Measurements from ENCODE around the gene TEX22. TPM values are rescaled to one million over a fixed set of nuclear protein-coding genes. Genes with fewer than 3 reads are reported as not detected.

The TEX22 gene
- total and polyA plus RNA-seq, 9 donors: 0.11 to 5.1 (median 2.5) TPM; not detected in 1

- no peak for DNase-seq
- intact Hi-C loops (cut with DNase I): loop anchor here in 1 of 4 donors (10.0 kb wide), 1 partner anchor 147 kb away; the partner anchor contains the start of gene TMEM121
- H3K4me1 ChIP-seq (ENCODE audit: insufficient read depth): no peaks in the 10 kb centered on the region
- no peak for TF ChIP-seq POLR2A (IDR thresholded peaks at IDR 0.05)
- no peak for TF ChIP-seq EP300 (IDR thresholded peaks at IDR 0.05)
- no peak for TF ChIP-seq CTCF (IDR thresholded peaks at IDR 0.05)
- no peak overlapping the region for H3K4me3 ChIP-seq
- no peaks in the 10 kb centered on the region for H3K9me3 ChIP-seq
- H3K36me3 ChIP-seq: no peaks in the 10 kb centered on the region
- no peaks in the 10 kb centered on the region for H3K27me3 ChIP-seq
- 86 to 87% (median 87%) methylated on average over 23 of the region's 23 CpGs for WGBS, 3 donors
- no peak overlapping the region for H3K27ac ChIP-seq
These were observed 20.7 kb upstream of the TEX22 start for GRCh38 chr14:105377555-105378182.

GRCh38 chr14:105378199-105378598 lies 20.1 kb upstream of the TEX22 start:
- no peaks in the 10 kb centered on the region for H3K9me3 ChIP-seq
- H3K4me3 ChIP-seq: no peak overlapping the region
- no peaks in the 10 kb centered on the region for H3K4me1 ChIP-seq (ENCODE audit: insufficient read depth)
- H3K36me3 ChIP-seq: no peaks in the 10 kb centered on the region
- no peak overlapping the region for H3K27ac ChIP-seq
- no peaks in the 10 kb centered on the region for H3K27me3 ChIP-seq
- DNase-seq: no peak
- TF ChIP-seq EP300 (IDR thresholded peaks at IDR 0.05) (no peak), POLR2A (IDR thresholded peaks at IDR 0.05) (no peak), CTCF (IDR thresholded peaks at IDR 0.05) (no peak)
- 69 to 76% (median 71%) methylated on average over 11 of the region's 11 CpGs for WGBS, 3 donors
- intact Hi-C loops (cut with DNase I): loop anchor here in 1 of 4 donors (10.0 kb wide), 1 partner anchor 147 kb away; the partner anchor contains the start of gene TMEM121

- TF ChIP-seq POLR2A (IDR thresholded peaks at IDR 0.05) (no peak), CTCF (IDR thresholded peaks at IDR 0.05) (no peak), EP300 (IDR thresholded peaks at IDR 0.05) (no peak)
- Histone ChIP-seq H3K27me3 (no peaks in the 10 kb centered on the region), H3K4me1 (ENCODE audit: insufficient read depth) (no peaks in the 10 kb centered on the region), H3K36me3 (no peaks in the 10 kb centered on the region), H3K9me3 (no peaks in the 10 kb centered on the region), H3K27ac (no peak overlapping the region), H3K4me3 (no peak overlapping the region)
- WGBS, 3 donors: 89 to 95% (median 93%) methylated on average over 17 of the region's 17 CpGs
- no peak for DNase-seq
- intact Hi-C loops (cut with DNase I): loop anchor here in 1 of 4 donors (10.0 kb wide), 1 partner anchor 146 kb away; the partner anchor contains the start of gene TMEM121
These were observed 19.3 kb upstream of the TEX22 start for GRCh38 chr14:105378873-105379685.

DNA sequence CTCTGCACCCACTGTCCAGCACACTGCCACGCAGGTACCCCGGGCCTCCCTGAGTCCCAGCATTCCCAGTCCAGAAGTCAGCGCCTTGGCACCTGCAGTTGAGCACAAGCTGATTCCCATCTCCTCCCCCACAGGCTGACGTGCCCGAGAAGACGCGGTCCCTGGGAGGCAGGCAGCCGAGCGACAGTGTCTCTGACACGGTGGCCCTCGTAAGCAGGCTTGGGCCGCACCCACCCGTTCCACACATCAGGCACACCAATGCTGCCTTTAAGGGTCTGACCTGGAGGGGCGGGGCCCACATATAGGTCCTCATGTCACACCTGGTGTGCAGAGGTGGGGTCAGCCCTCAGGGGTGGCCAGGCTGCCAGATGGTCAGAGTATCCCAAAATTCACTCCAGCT lies 18.4 kb upstream of the TEX22 start:
- no peaks in the 10 kb centered on the region for H3K36me3 ChIP-seq
- H3K4me3 ChIP-seq: no peak overlapping the region
- WGBS, 3 donors: 85 to 89% (median 88%) methylated on average over 14 of the region's 14 CpGs
- DNase-seq: no peak
- no peaks in the 10 kb centered on the region for H3K27me3 ChIP-seq
- TF ChIP-seq CTCF (IDR thresholded peaks at IDR 0.05): no peak
- no peak for TF ChIP-seq EP300 (IDR thresholded peaks at IDR 0.05)
- no peak for TF ChIP-seq POLR2A (IDR thresholded peaks at IDR 0.05)
- no peak overlapping the region for H3K27ac ChIP-seq
- H3K9me3 ChIP-seq: no peaks in the 10 kb centered on the region
- intact Hi-C loops (cut with DNase I): loop anchor here in 2 of 4 donors (5.0 to 10.0 kb wide), 2 partner anchors 107 to 145 kb away; partner anchors contain the start of genes CRIP1 (in 1 of the 2) and TMEM121 (in 1 of the 2)
- no peaks in the 10 kb centered on the region for H3K4me1 ChIP-seq (ENCODE audit: insufficient read depth)

All from ovary (tissue), 9 donors.